NOMO-1 (cell line): ENCODE measurements around the gene HOXA1.

ENCODE experiments used
- DNase-seq, 2 experiments: peaks; one replicate each; lab custom pipeline; 2025; ENCODE audit not compliant: unreplicated experiment in 2 of 2; lab: John Stamatoyannopoulos, UW

Gene HOXA1

GRCh38 chr7:27117887-27118491, 22.2 kb upstream of the HOXA1 start:
- DNase-seq = no peak

- no peak for DNase-seq
Measured at GRCh38 chr7:27116962-27117886, 21.4 kb upstream of the HOXA1 start.

GRCh38 chr7:27116031-27116961, 20.5 kb upstream of the HOXA1 start:
- DNase-seq = no peak

GRCh38 chr7:27115221-27116026, 19.6 kb upstream of the HOXA1 start:
- DNase-seq = no peak

GRCh38 chr7:27114881-27115220, 19.1 kb upstream of the HOXA1 start:
- DNase-seq = no peak

- DNase-seq = no peak
Measured at GRCh38 chr7:27113991-27114769, 18.4 kb upstream of the HOXA1 start.

GRCh38 chr7:27112955-27113949, 17.5 kb upstream of the HOXA1 start:
- DNase-seq = no peak

GRCh38 chr7:27112361-27112760, 16.6 kb upstream of the HOXA1 start:
- DNase-seq = no peak

- no peak for DNase-seq
Measured at GRCh38 chr7:27111751-27112277, 16.0 kb upstream of the HOXA1 start.

GRCh38 chr7:27111042-27111750, 15.4 kb upstream of the HOXA1 start:
- no peak for DNase-seq

GRCh38 chr7:27110186-27111031, 14.6 kb upstream of the HOXA1 start:
- DNase-seq = no peak

GRCh38 chr7:27109466-27110185, 13.8 kb upstream of the HOXA1 start:
- DNase-seq = no peak

- DNase-seq = no peak
Measured at GRCh38 chr7:27108390-27109127, 12.8 kb upstream of the HOXA1 start.

- no peak for DNase-seq
Measured at GRCh38 chr7:27107391-27108381, 11.9 kb upstream of the HOXA1 start.
